CD4-positive, alpha-beta T cell treated with Interleukin-15 for 4 hours (primary cell): Measurements from ENCODE around the gene EMC9.

Experiments
- DNase-seq: peaks from one replicate; pipeline ENCODE4 v3.0.0-alpha.2; 2020; ENCODE audit warnings: low spot score

EMC9 gene

GRCh38 chr14:24131549-24131966, 9.8 kb downstream of the EMC9 start:
- no peak for DNase-seq

GRCh38 chr14:24130717-24131548, 10.5 kb downstream of the EMC9 start:
- DNase-seq = no peak

- no peak for DNase-seq
Measured at GRCh38 chr14:24130380-24130716, 11.0 kb downstream of the EMC9 start, which contains the start of gene FITM1. Gene FITM1, plus strand, starts transcription at chr14:24130659. Its CDS starts 905 bp downstream, at chr14:24131564.

- no peak for DNase-seq
Measured at GRCh38 chr14:24129410-24129998, 11.9 kb downstream of the EMC9 start.

- no peak for DNase-seq
Measured at GRCh38 chr14:24127673-24128072, 13.7 kb downstream of the EMC9 start.

- no peak for DNase-seq
Measured at GRCh38 chr14:24126939-24127338, 14.5 kb downstream of the EMC9 start.

GRCh38 chr14:24123424-24124417, 17.7 kb downstream of the EMC9 start:
- DNase-seq = no peak

- no peak for DNase-seq
Measured at GRCh38 chr14:24122898-24123297, 18.5 kb downstream of the EMC9 start.

GRCh38 chr14:24122416-24122815, 19.0 kb downstream of the EMC9 start:
- DNase-seq = no peak

GRCh38 chr14:24121210-24121609, 20.2 kb downstream of the EMC9 start:
- DNase-seq = no peak

- no peak for DNase-seq
Measured at GRCh38 chr14:24119691-24120090, 21.7 kb downstream of the EMC9 start.

- no peak for DNase-seq
Measured at GRCh38 chr14:24117179-24117578, 24.2 kb downstream of the EMC9 start.

GRCh38 chr14:24116128-24116814, 25.1 kb downstream of the EMC9 start:
- no peak for DNase-seq

- DNase-seq = no peak
Measured at GRCh38 chr14:24115422-24116127, 25.8 kb downstream of the EMC9 start.

GRCh38 chr14:24114532-24115421, 26.6 kb downstream of the EMC9 start, which contains the start of the genes DCAF11 and NRL:
Gene DCAF11, plus strand, starts transcription at chr14:24114777. Its CDS starts 818 bp downstream, at chr14:24115595.
Gene NRL, minus strand, starts transcription at chr14:24114949. Its CDS starts 32,101 bp downstream, at chr14:24082848.
- DNase-seq = peak; percentile 99

- DNase-seq = peak; percentile 80
Measured at GRCh38 chr14:24113801-24114531, 27.4 kb downstream of the EMC9 start.

- no peak for DNase-seq
Measured at GRCh38 chr14:24113379-24113800, 28.0 kb downstream of the EMC9 start.

GRCh38 chr14:24110523-24110922, 30.9 kb downstream of the EMC9 start:
- no peak for DNase-seq

GRCh38 chr14:24110060-24110459, 31.3 kb downstream of the EMC9 start:
- no peak for DNase-seq
